Sigmoid colon (tissue), 7 donors: ENCODE results near the gene MLXIP. TPM values are rescaled to one million over a fixed set of nuclear protein-coding genes. Genes with fewer than 3 reads are reported as not detected.
A peak's percentile ranks its signal among the peaks of the same experiment; 100 is the strongest.
"Not testable (repeated sequence)": the region's sequence is repeated elsewhere in the genome, so short reads cannot be mapped to it uniquely, and the experiment has no call there.

ENCODE experiments used
- DNase-seq: peaks from one replicate; pipeline ENCODE4 v3.0.0-alpha.2; 2019
- H3K27ac ChIP-seq, 4 donors: fragments of 200-600 bp; sonication (generic); one replicate each; pipeline ENCODE4 v1.5.1; 2016 to 2019; ENCODE audit warnings: mild to moderate bottlenecking in 1 of 4
- H3K27me3 ChIP-seq, 3 donors: fragments of 200-600 bp; sonication (generic); one replicate each; pipeline ENCODE4 v1.5.1; 2019; ENCODE audit warnings: mild to moderate bottlenecking in 1 of 3
- H3K36me3 ChIP-seq, 4 donors: fragments of 200-600 bp; sonication (generic); one replicate each; pipeline ENCODE4 v1.5.1; 2016 to 2019
- H3K4me1 ChIP-seq, 4 donors: fragments of 200-600 bp; sonication (generic); one replicate each; pipeline ENCODE4 v1.5.1; 2017 to 2019
- H3K4me3 ChIP-seq, 4 donors: fragments of 200-600 bp; sonication (generic); one replicate each; pipeline ENCODE4 v1.5.1; 2017 to 2019; ENCODE audit warnings: mild to moderate bottlenecking in 2 of 4, moderate library complexity in 1 of 4
- H3K9me3 ChIP-seq, 4 donors: fragments of 200-600 bp in 3 of 4; sonication (generic) in 3 of 4; one replicate each; pipeline versions ENCODE4 v1.5.1 to v1.6.1; 2013 to 2019
- EP300 ChIP-seq, 4 donors: sonication (generic); formaldehyde crosslinking; IDR thresholded peaks; one replicate each; pipeline ENCODE4 v1.6.1; 2017; ENCODE audit warnings: antibody characterized with exemption in 4 of 4
- POLR2A ChIP-seq, 2 donors: fragments of 450-650 bp; IDR thresholded peaks; one replicate each; pipeline ENCODE4 v1.6.1; 2016; ENCODE audit warnings: antibody characterized with exemption in 2 of 2, mild to moderate bottlenecking in 2 of 2, moderate library complexity in 2 of 2
- POLR2AphosphoS5 ChIP-seq, 4 donors: sonication (generic); formaldehyde crosslinking; IDR thresholded peaks; one replicate each; pipeline ENCODE4 v1.6.1; 2017; ENCODE audit warnings: antibody characterized with exemption in 4 of 4
- WGBS, 2 donors: extraction: QIAGEN DNeasy Blood & Tissue Kit; methylation state at CpG; one replicate each; pipeline ENCODE4 v1.1.7; 2013; 5-methylcytosine and 5-hydroxymethylcytosine counted together
- intact Hi-C: fragments of 100-400 bp; cut with DNase I; formaldehyde crosslinking; loops from one replicate; pipeline ENCODE4 v1.15.1; 2023
- polyA plus RNA-seq, 3 donors: library from polyadenylated mRNA; stranded (reverse); fragments of 200-250 nt; gene quantifications; one replicate each; pipeline ENCODE4 v1.2.3, GENCODE V29; 2013
- total RNA-seq, 4 donors: library from RNA; depleted of rRNA; stranded (reverse); fragments of >200 nt; gene quantifications; one replicate each; pipeline ENCODE4 v1.1.0, GENCODE V29; 2016
- TF ChIP-seq, protein P1 (sequence below), 4 experiments: fragments of 450-650 bp in 3 of 4; fragments of 200-600 bp in 1 of 4; IDR thresholded peaks; one replicate each; pipeline ENCODE4 v1.5.1; 2016 to 2019; ENCODE audit warnings: antibody characterized with exemption in 4 of 4, mild to moderate bottlenecking in 3 of 4, moderate library complexity in 2 of 4
- donor health status: healthy with polysubstance abuse.
- donor health status: Bipolar disorder and iron deficiency.
- donor health status: healthy.

Gene MLXIP
- total and polyA plus RNA-seq, 7 donors = 15.6 to 141 (median 37.5) TPM

DNA sequence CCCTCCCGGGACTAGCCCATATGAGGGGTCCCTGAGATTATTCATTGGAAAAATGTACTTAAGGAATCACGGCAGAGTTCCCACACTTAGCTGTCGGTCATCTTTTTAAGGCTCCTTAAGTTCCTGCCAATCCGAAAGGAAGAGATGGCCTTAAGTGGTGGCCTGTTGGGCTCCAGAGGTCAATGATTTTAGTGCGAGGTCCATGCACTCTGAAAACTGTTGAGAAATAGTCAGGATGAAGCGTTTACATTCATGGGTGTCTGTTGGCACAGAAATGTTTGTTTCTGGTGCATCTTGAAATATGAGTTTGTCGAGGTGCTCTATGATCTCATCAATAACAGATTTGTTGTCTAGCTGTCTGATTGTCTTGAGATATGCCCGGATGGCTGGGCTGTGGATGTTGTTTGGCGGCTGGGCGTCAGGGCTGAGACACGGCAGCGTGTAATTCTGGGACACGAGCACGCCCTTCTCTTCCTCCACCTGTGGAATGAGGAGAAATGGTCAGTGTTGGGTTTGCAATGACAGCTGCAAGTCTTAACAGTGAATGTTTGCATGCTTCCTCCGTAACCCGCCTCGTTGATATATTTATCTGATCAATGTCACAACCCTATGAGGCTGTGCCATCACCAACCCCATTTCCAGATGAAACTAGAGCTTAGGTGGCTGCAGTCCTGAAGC, 93.8 kb downstream of the MLXIP start:
- TF ChIP-seq, protein P1, sequence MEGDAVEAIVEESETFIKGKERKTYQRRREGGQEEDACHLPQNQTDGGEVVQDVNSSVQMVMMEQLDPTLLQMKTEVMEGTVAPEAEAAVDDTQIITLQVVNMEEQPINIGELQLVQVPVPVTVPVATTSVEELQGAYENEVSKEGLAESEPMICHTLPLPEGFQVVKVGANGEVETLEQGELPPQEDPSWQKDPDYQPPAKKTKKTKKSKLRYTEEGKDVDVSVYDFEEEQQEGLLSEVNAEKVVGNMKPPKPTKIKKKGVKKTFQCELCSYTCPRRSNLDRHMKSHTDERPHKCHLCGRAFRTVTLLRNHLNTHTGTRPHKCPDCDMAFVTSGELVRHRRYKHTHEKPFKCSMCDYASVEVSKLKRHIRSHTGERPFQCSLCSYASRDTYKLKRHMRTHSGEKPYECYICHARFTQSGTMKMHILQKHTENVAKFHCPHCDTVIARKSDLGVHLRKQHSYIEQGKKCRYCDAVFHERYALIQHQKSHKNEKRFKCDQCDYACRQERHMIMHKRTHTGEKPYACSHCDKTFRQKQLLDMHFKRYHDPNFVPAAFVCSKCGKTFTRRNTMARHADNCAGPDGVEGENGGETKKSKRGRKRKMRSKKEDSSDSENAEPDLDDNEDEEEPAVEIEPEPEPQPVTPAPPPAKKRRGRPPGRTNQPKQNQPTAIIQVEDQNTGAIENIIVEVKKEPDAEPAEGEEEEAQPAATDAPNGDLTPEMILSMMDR (IDR thresholded peaks at IDR 0.05) = no peak
- TF ChIP-seq POLR2AphosphoS5 (IDR thresholded peaks at IDR 0.05) (no peak), EP300 (IDR thresholded peaks at IDR 0.05) (no peak), POLR2A (IDR thresholded peaks at IDR 0.05) (no peak)
- DNase-seq = no peak
- H3K36me3 ChIP-seq = no peaks in the 10 kb centered on the region
- H3K4me1 ChIP-seq = no peaks in the 10 kb centered on the region
- no peak overlapping the region for H3K27ac ChIP-seq
- H3K4me3 ChIP-seq = no peak overlapping the region
- H3K9me3 ChIP-seq = no peaks in the 10 kb centered on the region
- peaks cover 0 to 13% (median 0%) of the 10 kb centered on the region in 3 donors for H3K27me3 ChIP-seq
- intact Hi-C loops = no loop called here
- 61 to 78% methylated on average over 17 of the region's 17 CpGs for WGBS, 2 donors

DNA sequence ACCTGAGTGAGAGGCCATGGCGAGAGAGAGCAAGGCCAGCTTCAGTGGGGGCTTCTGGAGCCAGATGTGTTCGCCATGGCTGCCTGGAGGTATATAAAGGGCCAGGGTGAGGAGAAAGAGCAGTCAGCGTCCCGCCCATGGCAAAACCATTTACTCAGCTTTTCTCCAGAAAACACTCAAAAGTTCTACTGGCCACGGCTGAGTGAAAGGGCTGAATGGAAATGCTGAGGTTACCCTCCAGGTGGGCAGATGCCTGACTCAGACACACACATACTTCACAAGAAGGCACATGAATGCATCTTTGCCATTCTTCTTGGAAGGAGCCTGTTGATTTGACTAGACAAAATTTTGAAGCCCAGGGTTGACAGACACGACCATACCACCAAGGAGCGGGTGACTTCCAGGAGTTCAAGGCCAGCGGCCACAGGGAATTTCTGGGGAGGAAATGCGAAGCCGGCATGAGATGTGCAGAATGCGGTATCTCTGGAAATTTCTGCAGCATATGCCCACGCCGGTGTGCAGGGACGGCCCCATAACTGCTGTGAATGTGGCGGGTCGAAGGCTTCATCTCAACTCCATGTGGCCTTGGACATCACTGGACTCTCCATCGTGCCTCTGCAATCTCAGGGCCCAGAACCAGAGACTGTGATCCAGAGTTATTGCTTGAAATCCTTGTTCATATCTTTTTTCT, 95.7 kb downstream of the MLXIP start, which contains the start of gene IL31:
Gene IL31 (minus strand): TSS at position 67 of the 691 bp plus-strand sequence. CDS start 49 bp downstream, at position 18.
- intact Hi-C loops = no loop called here
- no peak within 1 kb of the TSS for H3K27ac ChIP-seq
- peaks cover 0 to 13% (median 0%) of the 10 kb centered on the region in 3 donors for H3K27me3 ChIP-seq
- no peaks in the 10 kb centered on the region for H3K9me3 ChIP-seq
- no peak within 1 kb of the TSS for H3K4me3 ChIP-seq
- DNase-seq = no peak
- no peaks in the 10 kb centered on the region for H3K4me1 ChIP-seq
- WGBS, 2 donors = 92% methylated on average over 17 of the region's 17 CpGs
- no peaks in the 10 kb centered on the region for H3K36me3 ChIP-seq
- TF ChIP-seq EP300 (IDR thresholded peaks at IDR 0.05) (no peak), POLR2A (IDR thresholded peaks at IDR 0.05) (no peak), POLR2AphosphoS5 (IDR thresholded peaks at IDR 0.05) (no peak)
- TF ChIP-seq, protein P1 (IDR thresholded peaks at IDR 0.05) = no peak

DNA sequence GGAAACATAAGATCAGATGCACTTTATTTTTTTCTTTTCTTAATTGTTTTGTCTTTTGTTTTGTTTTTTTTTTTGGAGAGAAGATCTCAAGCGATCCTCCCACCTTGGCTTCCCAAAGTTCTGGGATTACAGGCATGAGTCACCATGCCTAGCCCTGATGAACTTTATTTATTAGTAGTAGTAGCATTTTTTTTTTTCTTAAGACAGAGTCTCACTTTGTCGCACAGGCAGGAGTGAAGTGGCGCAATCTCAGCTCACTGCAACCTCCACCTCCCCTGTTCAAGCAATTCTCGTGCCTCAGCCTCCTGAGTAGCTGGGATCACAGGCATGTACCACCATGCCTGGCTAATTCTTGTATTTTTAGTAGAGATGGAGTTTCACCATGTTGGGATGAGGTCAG, 97.9 kb downstream of the MLXIP start:
- H3K36me3 ChIP-seq, H3K4me1 ChIP-seq, H3K27ac ChIP-seq, H3K4me3 ChIP-seq, intact Hi-C loops, H3K9me3 ChIP-seq, DNase-seq: not testable (repeated sequence)
- WGBS, 2 donors = 93 to 95% methylated on average over 4 of the region's 4 CpGs
- peaks cover 0 to 13% (median 0%) of the 10 kb centered on the region in 3 donors for H3K27me3 ChIP-seq

DNA sequence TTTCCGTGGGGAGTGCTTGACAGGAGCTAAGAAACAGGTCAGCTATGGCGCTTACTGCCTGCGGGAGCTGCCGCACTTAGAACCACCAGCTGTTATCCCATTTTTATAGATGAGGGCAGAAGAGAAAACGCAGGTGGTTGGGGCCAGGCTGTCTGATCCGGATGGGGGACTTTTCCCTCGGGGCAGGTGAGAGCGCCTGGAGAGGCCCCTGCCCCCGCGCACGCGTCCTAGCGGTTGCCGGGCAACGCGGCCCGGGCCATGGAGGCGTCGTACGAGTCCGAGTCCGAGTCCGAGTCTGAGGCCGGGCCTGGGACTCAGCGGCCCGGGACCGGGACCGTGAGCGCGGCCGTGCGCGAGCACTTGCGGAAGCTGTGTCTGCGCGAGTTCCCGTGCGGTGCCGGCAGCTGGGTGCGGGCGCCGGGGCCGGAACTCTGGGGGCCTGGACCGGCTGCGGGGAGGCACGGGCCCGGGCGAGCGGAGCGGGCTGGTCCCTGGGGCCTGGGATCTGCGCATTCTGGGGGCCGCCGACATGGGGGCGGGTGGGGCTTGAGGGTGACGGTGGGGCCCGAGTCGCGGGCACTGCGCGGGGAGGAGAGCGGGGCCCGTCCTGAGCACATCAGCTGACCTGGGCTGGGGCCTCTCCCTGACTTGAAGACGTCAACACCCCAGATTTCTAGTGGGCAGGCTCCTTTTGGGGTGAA, 104.5 kb downstream of the MLXIP start, which contains the start of gene LRRC43:
Gene LRRC43 (plus strand): TSS at position 237 of the 701 bp plus-strand sequence. CDS start 22 bp downstream, at position 259.
- Histone ChIP-seq H3K4me3 (peak within 1 kb of the TSS; percentile 25 to 63 (median 52)), H3K36me3 (no peaks in the 10 kb centered on the region), H3K27me3 (no peaks in the 10 kb centered on the region), H3K27ac (peak within 1 kb of the TSS in 1 of 4 donors; percentile 22), H3K4me1 (peaks cover 0 to 11% (median 5%) of the 10 kb centered on the region in 4 donors), H3K9me3 (no peaks in the 10 kb centered on the region)
- 2 to 3% methylated on average over 63 of the region's 63 CpGs for whole genome bisulfite sequencing, 2 donors
- intact Hi-C loops = loop anchor here (10.0 kb wide), 1 partner anchor 148 kb away; no protein-coding TSS in a partner anchor
- no peak for TF ChIP-seq POLR2A (IDR thresholded peaks at IDR 0.05)
- no peak for TF ChIP-seq POLR2AphosphoS5 (IDR thresholded peaks at IDR 0.05)
- TF ChIP-seq, protein P1 (IDR thresholded peaks at IDR 0.05) = no peak
- TF ChIP-seq EP300 (IDR thresholded peaks at IDR 0.05) = no peak
- no peak for DNase-seq

DNA sequence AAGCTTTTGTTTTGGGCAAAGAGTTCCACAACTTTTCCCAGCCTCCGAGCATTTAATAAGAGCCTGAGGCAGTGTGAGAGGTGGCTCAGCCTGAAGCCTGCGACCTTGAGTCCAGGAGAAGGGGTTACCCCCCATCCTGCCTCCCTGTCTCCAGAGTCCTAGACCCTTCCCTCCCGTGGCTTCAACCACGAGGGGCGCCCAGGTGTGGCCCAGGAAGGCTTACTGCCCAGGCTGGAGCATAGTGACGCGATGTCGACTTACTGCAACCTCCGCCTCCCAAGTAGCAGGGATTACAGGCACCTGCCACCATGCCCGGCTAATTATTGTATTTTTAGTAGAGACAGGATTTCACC, 105.0 kb downstream of the MLXIP start:
- TF ChIP-seq POLR2A (IDR thresholded peaks at IDR 0.05) = no peak
- TF ChIP-seq POLR2AphosphoS5 (IDR thresholded peaks at IDR 0.05) = no peak
- TF ChIP-seq, protein P1 (IDR thresholded peaks at IDR 0.05) = no peak
- no peak for TF ChIP-seq EP300 (IDR thresholded peaks at IDR 0.05)
- 72 to 85% methylated on average over 10 of the region's 10 CpGs for WGBS, 2 donors
- no peak for DNase-seq
- no peaks in the 10 kb centered on the region for H3K36me3 ChIP-seq
- intact Hi-C loops = loop anchor here (10.0 kb wide), 1 partner anchor 149 kb away; no protein-coding TSS in a partner anchor
- H3K9me3 ChIP-seq = no peaks in the 10 kb centered on the region
- H3K27me3 ChIP-seq = no peaks in the 10 kb centered on the region
- H3K27ac ChIP-seq = peak overlapping the region in 1 of 4 donors; percentile 22
- peak overlapping the region; percentile 25 to 63 (median 52) for H3K4me3 ChIP-seq
- H3K4me1 ChIP-seq = peaks cover 0 to 11% (median 5%) of the 10 kb centered on the region in 4 donors
